Small intestine (tissue), 7 donors: ENCODE measurements around the gene SV2C. TPM values are rescaled to one million over a fixed set of nuclear protein-coding genes. Genes with fewer than 3 reads are reported as not detected.
"Not testable (repeated sequence)": the region's sequence is repeated elsewhere in the genome, so short reads cannot be mapped to it uniquely, and the experiment has no call there.

Experiments
- DNase-seq, 2 donors: peaks; one replicate each; pipeline versions ENCODE4 v3.0.0 to v3.0.0-alpha.2; 2013
- FAIRE-seq: peaks from 2 replicates; lab custom pipeline; 2012; peaks lifted over from hg19 to GRCh38; lab: Jason Lieb, UNC
- H3K27ac ChIP-seq, 3 donors: one replicate each; pipeline ENCODE4 v1.5.1; 2013; ENCODE audit warnings: low read length in 2 of 3, mild to moderate bottlenecking in 2 of 3, control low read depth in 1 of 3, inconsistent platforms in 1 of 3, low read depth in 1 of 3, moderate library complexity in 1 of 3
- H3K27me3 ChIP-seq, 3 donors: one replicate each; pipeline ENCODE4 v1.6.1; 2013; ENCODE audit warnings: low read length in 3 of 3, inconsistent platforms in 1 of 3; ENCODE audit not compliant: control insufficient read depth in 3 of 3, insufficient read depth in 3 of 3
- H3K36me3 ChIP-seq, 3 donors: one replicate each; pipeline ENCODE4 v1.6.1; 2013; ENCODE audit warnings: low read length in 3 of 3, inconsistent platforms in 1 of 3, low read depth in 1 of 3, mild to moderate bottlenecking in 1 of 3, moderate library complexity in 1 of 3; ENCODE audit not compliant: control insufficient read depth in 3 of 3, insufficient read depth in 2 of 3
- H3K4me1 ChIP-seq, 3 donors: one replicate each; pipeline ENCODE4 v1.6.1; 2013; ENCODE audit warnings: low read length in 2 of 3, inconsistent platforms in 1 of 3, low read depth in 1 of 3, mild to moderate bottlenecking in 1 of 3, moderate library complexity in 1 of 3; ENCODE audit not compliant: control insufficient read depth in 3 of 3, insufficient read depth in 2 of 3
- H3K4me3 ChIP-seq, 3 donors: one replicate each; pipeline ENCODE4 v1.5.1; 2013; ENCODE audit warnings: low read length in 3 of 3, control low read depth in 1 of 3, inconsistent platforms in 1 of 3, low read depth in 1 of 3, mild to moderate bottlenecking in 1 of 3, moderate library complexity in 1 of 3
- H3K9me3 ChIP-seq, 2 donors: one replicate each; pipeline ENCODE4 v1.6.1; 2013; ENCODE audit warnings: low read depth in 1 of 2, low read length in 1 of 2; ENCODE audit not compliant: control insufficient read depth in 2 of 2, insufficient read depth in 1 of 2
- WGBS, 3 donors: extraction: QIAGEN DNeasy Blood & Tissue Kit; methylation state at CpG; one replicate each; pipeline ENCODE4 v1.1.7; 2013; 5-methylcytosine and 5-hydroxymethylcytosine counted together
- polyA plus RNA-seq, 4 donors: library from polyadenylated mRNA; stranded (reverse) in 3 of 4; unstranded in 1 of 4; fragments of 200-250 nt in 3 of 4; fragments of 120-200 nt in 1 of 4; gene quantifications; one replicate each; pipeline versions ENCODE4 v1.2.1 to v1.2.3, GENCODE V29; 2013
- donor health status: healthy with polysubstance abuse.
- donor health status: control.
- donor health status: control.
- donor health status: Bipolar disorder and iron deficiency.
- donor health status: healthy.

Gene SV2C
- polyA plus RNA-seq, 4 donors, result 0.03 to 1.6 TPM; not detected in 2

- Histone ChIP-seq H3K27me3 (peaks cover 0 to 3% (median 0%) of the 10 kb centered on the region in 3 donors), H3K9me3 (no peaks in the 10 kb centered on the region), H3K36me3 (no peaks in the 10 kb centered on the region), H3K4me3 (no peak overlapping the region), H3K27ac (no peak overlapping the region), H3K4me1 (no peaks in the 10 kb centered on the region)
- 77 to 82% (median 78%) methylated on average over 1 of the region's 1 CpG for WGBS, 3 donors
- no peak for FAIRE-seq
- DNase-seq, result no peak
These were observed 141.7 kb downstream of the SV2C start for GRCh38 chr5:76224898-76225297.

GRCh38 chr5:76225336-76225735 is 142.2 kb downstream of the SV2C start:
- H3K4me3 ChIP-seq, result no peak overlapping the region
- no peaks in the 10 kb centered on the region for H3K36me3 ChIP-seq
- H3K27me3 ChIP-seq, result peaks cover 0 to 3% (median 0%) of the 10 kb centered on the region in 3 donors
- FAIRE-seq (no peak), DNase-seq (no peak)
- H3K27ac ChIP-seq, result no peak overlapping the region
- no peaks in the 10 kb centered on the region for H3K4me1 ChIP-seq
- H3K9me3 ChIP-seq, result no peaks in the 10 kb centered on the region
- WGBS, 3 donors, result 84 to 90% (median 84%) methylated on average over 2 of the region's 2 CpGs

- H3K9me3 ChIP-seq, result no peaks in the 10 kb centered on the region
- H3K27ac ChIP-seq, result no peak overlapping the region
- H3K4me1 ChIP-seq, result no peaks in the 10 kb centered on the region
- peaks cover 0 to 3% (median 0%) of the 10 kb centered on the region in 3 donors for H3K27me3 ChIP-seq
- H3K4me3 ChIP-seq, result no peak overlapping the region
- no peaks in the 10 kb centered on the region for H3K36me3 ChIP-seq
- FAIRE-seq (no peak), DNase-seq (no peak)
- 55 to 69% (median 69%) methylated on average over 3 of the region's 3 CpGs for WGBS, 3 donors
These were observed 146.7 kb downstream of the SV2C start for GRCh38 chr5:76229900-76230299.

GRCh38 chr5:76230711-76231285 is 147.6 kb downstream of the SV2C start:
- FAIRE-seq (no peak), DNase-seq (no peak)
- no peak overlapping the region for H3K27ac ChIP-seq
- no peaks in the 10 kb centered on the region for H3K36me3 ChIP-seq
- no peaks in the 10 kb centered on the region for H3K9me3 ChIP-seq
- peaks cover 0 to 3% (median 0%) of the 10 kb centered on the region in 3 donors for H3K27me3 ChIP-seq
- H3K4me3 ChIP-seq, result no peak overlapping the region
- no peaks in the 10 kb centered on the region for H3K4me1 ChIP-seq
- WGBS, 3 donors, result 35 to 53% (median 42%) methylated on average over 2 of the region's 2 CpGs

GRCh38 chr5:76234665-76235064 is 151.5 kb downstream of the SV2C start:
- H3K4me3 ChIP-seq, result no peak overlapping the region
- H3K27me3 ChIP-seq, result no peaks in the 10 kb centered on the region
- no peaks in the 10 kb centered on the region for H3K4me1 ChIP-seq
- no peaks in the 10 kb centered on the region for H3K36me3 ChIP-seq
- DNase-seq (no peak), FAIRE-seq (no peak)
- H3K9me3 ChIP-seq, result no peaks in the 10 kb centered on the region
- WGBS, 3 donors, result 69 to 76% (median 70%) methylated on average over 4 of the region's 4 CpGs
- no peak overlapping the region for H3K27ac ChIP-seq

GRCh38 chr5:76236684-76237083 is 153.5 kb downstream of the SV2C start:
- no peak for FAIRE-seq
- no peaks in the 10 kb centered on the region for H3K4me1 ChIP-seq
- no peak for DNase-seq
- no peaks in the 10 kb centered on the region for H3K27me3 ChIP-seq
- H3K9me3 ChIP-seq, result no peaks in the 10 kb centered on the region
- H3K36me3 ChIP-seq, result no peaks in the 10 kb centered on the region
- 81 to 91% (median 88%) methylated on average over 4 of the region's 4 CpGs for WGBS, 3 donors
- no peak overlapping the region for H3K27ac ChIP-seq
- no peak overlapping the region for H3K4me3 ChIP-seq

GRCh38 chr5:76240336-76240735 is 157.2 kb downstream of the SV2C start:
- Histone ChIP-seq H3K27me3 (no peaks in the 10 kb centered on the region), H3K4me3 (no peak overlapping the region), H3K36me3 (no peaks in the 10 kb centered on the region), H3K4me1 (no peaks in the 10 kb centered on the region), H3K27ac (no peak overlapping the region), H3K9me3 (no peaks in the 10 kb centered on the region)
- FAIRE-seq, result no peak
- WGBS, 3 donors, result 21 to 57% (median 38%) methylated on average over 2 of the region's 2 CpGs
- DNase-seq, result no peak

GRCh38 chr5:76242155-76242554 is 159.0 kb downstream of the SV2C start:
- not testable (repeated sequence) for H3K27me3 ChIP-seq, FAIRE-seq, H3K4me3 ChIP-seq, DNase-seq, H3K4me1 ChIP-seq, H3K27ac ChIP-seq, H3K36me3 ChIP-seq, H3K9me3 ChIP-seq
- 94 to 97% (median 95%) methylated on average over 19 to 22 of the region's 22 CpGs for WGBS, 3 donors

GRCh38 chr5:76245590-76245989 is 162.4 kb downstream of the SV2C start:
- WGBS, 3 donors, result 60 to 81% (median 80%) methylated on average over 3 of the region's 3 CpGs
- FAIRE-seq, result no peak

More at GRCh38 chr5:76245590-76245989, 162.4 kb downstream of the SV2C start:
- Histone ChIP-seq H3K36me3 (no peaks in the 10 kb centered on the region), H3K27ac (no peak overlapping the region), H3K4me1 (no peaks in the 10 kb centered on the region), H3K27me3 (peaks cover 0 to 2% (median 0%) of the 10 kb centered on the region in 3 donors), H3K4me3 (no peak overlapping the region), H3K9me3 (no peaks in the 10 kb centered on the region)
- no peak for DNase-seq
